HG02981 (cell line): Measurements from ENCODE around the gene NDUFS7.
"Not testable (repeated sequence)": the region's sequence is repeated elsewhere in the genome, so short reads cannot be mapped to it uniquely, and the experiment has no call there.

Experiments used
- ATAC-seq: cut with Tn5 transposase; IDR thresholded peaks from one replicate; pipeline ENCODE4 v1.9.1; 2021; ENCODE audit warnings: mild to moderate bottlenecking, moderate library complexity; ENCODE audit not compliant: unreplicated experiment

NDUFS7 gene

GRCh38 chr19:1416014-1416841, 32.5 kb downstream of the NDUFS7 start:
- ATAC-seq, result no peak

GRCh38 chr19:1417145-1417544, 33.4 kb downstream of the NDUFS7 start:
- no peak for ATAC-seq

- no peak for ATAC-seq
Measured at GRCh38 chr19:1417681-1418495, 34.2 kb downstream of the NDUFS7 start.

DNA sequence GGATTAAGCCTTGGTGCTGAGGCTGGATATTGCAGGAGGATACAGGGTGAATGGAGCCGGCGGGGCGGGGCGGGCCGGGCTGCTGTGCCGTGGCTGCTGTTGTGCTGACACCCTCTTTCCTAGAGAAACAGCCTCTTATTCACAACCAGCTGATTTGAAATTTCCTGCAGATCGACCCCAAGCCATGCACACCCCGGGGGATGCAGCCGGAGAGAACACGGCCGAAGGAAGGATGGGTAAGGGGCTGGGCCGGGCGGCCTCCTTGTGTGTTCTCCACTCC, 34.7 kb downstream of the NDUFS7 start:
- ATAC-seq, result no peak

DNA sequence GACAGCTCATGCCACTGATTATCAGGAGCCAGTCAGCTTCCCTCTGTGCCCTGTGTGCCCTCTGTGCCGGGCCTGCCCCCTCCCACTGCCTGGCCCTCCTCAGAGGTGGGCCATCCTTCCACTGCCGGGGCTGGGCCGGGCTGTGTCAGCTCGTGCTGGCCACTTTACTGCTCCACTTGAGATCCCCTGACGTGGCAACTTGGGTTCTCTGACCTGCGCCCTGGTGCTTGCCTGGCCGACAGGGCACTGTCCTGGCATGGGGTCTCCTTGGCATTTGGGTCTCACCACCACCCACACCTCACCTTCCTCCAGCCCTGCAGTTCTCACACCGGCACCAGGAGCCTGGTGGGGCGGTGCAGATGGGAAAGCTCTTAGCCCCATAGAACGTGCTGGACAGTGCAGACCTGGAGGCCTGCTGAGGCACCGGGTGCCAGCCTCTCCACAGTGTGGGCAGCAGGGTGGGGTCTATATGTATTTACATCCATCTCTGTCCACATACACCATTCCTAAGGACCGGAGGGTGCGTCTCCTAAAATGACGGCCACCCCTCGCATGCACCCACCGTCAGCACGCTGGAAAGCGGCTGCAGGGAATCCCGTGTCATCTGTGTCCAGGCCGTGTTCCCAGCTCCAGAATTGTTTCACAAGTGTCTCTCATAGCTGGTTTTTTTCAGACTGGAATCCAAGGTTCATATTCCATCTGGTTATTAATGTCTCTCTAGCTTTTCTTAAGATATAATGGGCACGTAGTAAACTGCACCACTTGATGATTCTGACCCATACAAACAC, 35.4 kb downstream of the NDUFS7 start:
- no peak for ATAC-seq

DNA sequence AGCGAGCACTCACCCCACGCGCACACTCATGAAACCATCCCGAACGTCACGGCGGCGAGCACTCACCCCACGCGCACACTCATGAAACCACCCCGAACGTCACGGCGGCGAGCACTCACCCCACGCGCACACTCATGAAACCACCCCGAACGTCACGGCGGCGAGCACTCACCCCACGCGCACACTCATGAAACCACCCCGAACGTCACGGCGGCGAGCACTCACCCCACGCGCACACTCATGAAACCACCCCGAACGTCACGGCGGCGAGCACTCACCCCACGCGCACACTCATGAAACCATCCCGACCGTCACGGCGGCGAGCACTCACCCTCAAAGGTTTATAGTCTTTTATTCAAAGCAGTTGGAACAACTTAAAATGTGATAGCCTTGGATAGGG, 36.4 kb downstream of the NDUFS7 start:
- ATAC-seq, result not testable (repeated sequence)

GRCh38 chr19:1420590-1420989, 36.9 kb downstream of the NDUFS7 start:
- no peak for ATAC-seq

- ATAC-seq, result no peak
Measured at GRCh38 chr19:1421218-1421957, 37.7 kb downstream of the NDUFS7 start.

- ATAC-seq, result no peak
Measured at GRCh38 chr19:1421958-1422305, 38.2 kb downstream of the NDUFS7 start.

- no peak for ATAC-seq
Measured at GRCh38 chr19:1422360-1422759, 38.7 kb downstream of the NDUFS7 start.

GRCh38 chr19:1422943-1423342, 39.2 kb downstream of the NDUFS7 start:
- ATAC-seq, result no peak

DNA sequence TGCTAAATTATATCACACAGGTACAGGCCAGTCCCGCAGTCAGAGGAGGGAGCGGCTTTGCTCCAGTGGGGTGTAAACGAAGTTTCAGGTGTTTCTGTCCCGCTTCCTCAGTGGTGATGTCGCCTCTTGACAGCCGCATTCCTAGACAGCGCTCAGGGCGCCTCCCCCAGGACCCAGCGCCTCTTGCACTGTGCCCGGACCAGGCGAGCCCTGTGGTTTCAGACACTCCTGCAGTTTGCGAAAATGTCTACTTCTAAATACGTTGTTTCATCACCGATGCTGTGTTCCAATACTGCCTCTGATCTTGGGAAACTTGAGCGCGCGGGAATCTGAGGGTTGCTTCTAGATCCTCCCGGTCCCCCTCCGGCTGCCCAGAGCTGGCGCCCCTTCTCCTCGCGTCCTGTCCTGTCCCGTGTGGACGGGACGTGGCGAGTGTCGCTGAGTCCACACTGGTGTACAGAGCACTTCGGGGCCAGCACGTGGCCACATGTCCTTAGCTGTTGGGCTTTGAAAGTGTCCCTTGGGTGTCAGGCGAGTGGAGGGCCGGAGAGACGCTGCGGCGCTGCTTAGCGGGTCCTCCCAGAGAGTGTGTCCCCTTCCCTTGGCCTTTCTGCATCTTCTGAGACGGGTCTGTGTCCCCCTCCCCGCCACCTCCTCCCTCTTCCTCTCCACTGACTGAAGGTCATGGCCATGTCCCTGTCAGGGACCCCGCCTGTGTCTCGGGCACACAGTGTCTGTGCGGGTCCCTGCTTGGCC, 39.9 kb downstream of the NDUFS7 start:
- no peak for ATAC-seq

- ATAC-seq, result no peak
Measured at GRCh38 chr19:1424192-1424955, 40.7 kb downstream of the NDUFS7 start.

DNA sequence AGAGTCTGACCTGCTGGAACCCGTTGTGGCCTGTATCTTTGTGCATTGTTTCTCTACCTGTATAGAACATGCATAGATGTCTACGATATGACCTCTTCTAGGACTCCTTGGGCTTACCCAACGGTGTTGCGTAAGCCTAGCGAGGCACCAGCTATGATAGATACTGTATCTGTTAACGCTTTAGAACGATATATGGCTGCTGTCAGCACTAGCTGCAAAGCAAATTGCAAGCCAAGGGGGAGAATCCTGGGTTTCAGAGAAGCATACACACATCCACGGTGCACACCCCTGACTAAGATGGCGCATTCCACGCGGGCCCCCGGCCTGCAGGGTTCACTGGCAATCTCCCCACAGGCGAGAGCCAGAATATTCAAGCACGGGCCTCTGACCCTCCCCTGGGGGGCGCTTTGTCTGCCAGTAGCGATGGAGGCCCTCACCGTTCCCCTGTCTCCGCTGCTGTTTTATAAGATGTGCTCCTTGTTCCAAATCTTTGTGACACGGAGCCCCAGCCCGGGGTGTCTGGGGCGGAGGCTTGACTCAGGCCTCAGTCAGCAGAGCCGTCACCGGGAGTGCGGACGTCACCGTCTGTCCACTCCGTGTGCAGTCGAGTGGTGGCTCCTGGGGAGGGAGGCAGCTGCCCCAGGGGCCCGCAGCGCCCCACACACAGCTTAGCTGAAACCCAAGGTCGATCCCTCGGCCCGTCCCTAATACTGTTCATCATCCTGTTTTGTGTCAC, 41.6 kb downstream of the NDUFS7 start:
- no peak for ATAC-seq

GRCh38 chr19:1425902-1426301, 42.2 kb downstream of the NDUFS7 start:
- no peak for ATAC-seq

- ATAC-seq, result no peak
Measured at GRCh38 chr19:1426736-1427135, 43.0 kb downstream of the NDUFS7 start.

- ATAC-seq, result no peak
Measured at GRCh38 chr19:1427221-1427920, 43.7 kb downstream of the NDUFS7 start.

- no peak for ATAC-seq
Measured at GRCh38 chr19:1428738-1429391, 45.2 kb downstream of the NDUFS7 start.
